ENCODE measurements around the gene ZSWIM8. TPM values are rescaled to one million over a fixed set of nuclear protein-coding genes. Genes with fewer than 3 reads are reported as not detected.

Gene ZSWIM8
- total and polyA plus RNA-seq, 5 experiments from 2014 or later = 12.3 to 79.9 (median 18.5) TPM

DNA sequence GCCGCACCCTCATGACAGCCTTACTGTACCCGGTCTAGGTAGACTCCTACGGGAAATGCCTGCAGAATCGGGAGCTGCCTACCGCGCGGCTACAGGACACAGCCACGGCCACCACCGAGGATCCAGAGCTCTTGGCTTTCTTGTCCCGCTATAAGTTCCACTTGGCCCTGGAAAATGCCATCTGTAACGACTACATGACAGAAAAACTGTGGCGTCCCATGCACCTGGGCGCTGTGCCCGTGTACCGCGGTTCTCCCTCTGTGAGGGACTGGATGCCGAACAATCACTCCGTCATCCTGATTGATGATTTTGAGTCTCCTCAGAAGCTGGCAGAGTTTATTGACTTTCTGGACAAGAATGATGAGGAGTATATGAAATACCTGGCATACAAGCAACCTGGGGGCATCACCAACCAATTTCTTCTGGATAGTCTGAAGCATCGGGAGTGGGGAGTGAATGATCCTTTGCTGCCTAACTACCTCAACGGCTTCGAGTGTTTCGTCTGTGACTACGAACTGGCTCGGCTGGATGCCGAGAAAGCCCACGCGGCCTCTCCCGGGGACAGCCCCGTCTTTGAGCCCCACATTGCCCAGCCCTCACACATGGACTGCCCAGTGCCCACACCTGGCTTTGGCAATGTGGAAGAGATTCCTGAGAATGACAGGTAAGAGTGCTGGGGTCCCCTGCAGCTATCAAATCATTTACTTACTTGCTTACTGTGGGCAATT is 12.1 kb upstream of the ZSWIM8 start:
- H3K4me1 Mint-ChIP-seq = peaks cover 34 to 66% (median 53%) of the 10 kb centered on the region in 4 donors
- peak; percentile 2 to 5 for ATAC-seq
- peak overlapping the region; percentile 84 to 97 (median 94) for H3K27ac Mint-ChIP-seq

DNA sequence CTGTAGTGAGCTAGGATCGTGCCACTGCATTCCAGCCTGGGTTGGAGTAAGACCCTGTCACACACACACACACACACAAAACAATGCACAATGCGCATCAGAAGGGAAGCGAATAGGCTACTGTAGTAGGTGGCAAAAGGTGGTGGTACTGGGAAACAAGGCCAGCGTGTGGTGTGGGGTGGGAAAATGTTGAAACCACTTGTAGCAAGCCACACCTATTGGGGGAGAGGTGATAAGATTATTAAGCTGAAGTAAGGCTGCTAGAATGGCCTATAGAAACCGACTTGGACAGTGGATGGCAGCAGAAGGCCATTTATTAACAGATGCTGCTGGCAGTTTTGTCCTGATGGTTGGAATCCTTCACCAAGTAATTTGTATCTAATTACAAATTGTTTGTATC is 10.8 kb upstream of the ZSWIM8 start:
- H3K27me3 Mint-ChIP-seq = no peaks in the 10 kb centered on the region
- peak overlapping the region; percentile 92 to 97 (median 96) for H3K4me3 Mint-ChIP-seq
- POLR2A ChIA-PET = interaction anchor here (1.7 to 6.9 kb wide), 3 partner anchors 10 to 100 kb away, joined by 5 to 169 read pairs (median 15); partner anchors contain the start of genes CAMK2G, CHCHD1 and ZSWIM8
- H3K27ac Mint-ChIP-seq = peak overlapping the region in 9 of 10 donors; percentile 10 to 90 (median 60)
- ATAC-seq (no peak), DNase-seq (peak in 1 of 10 donors; percentile 44)
- H3K36me3 Mint-ChIP-seq = peaks cover 0 to 65% (median 8%) of the 10 kb centered on the region in 3 donors
- no peaks in the 10 kb centered on the region for H3K9me3 Mint-ChIP-seq
- peaks cover 29 to 57% (median 44%) of the 10 kb centered on the region in 4 donors for H3K4me1 Mint-ChIP-seq

More for the DNA sequence above, 12.1 kb upstream of the ZSWIM8 start:
- H3K27me3 Mint-ChIP-seq = no peaks in the 10 kb centered on the region
- peak overlapping the region; percentile 92 to 97 (median 96) for H3K4me3 Mint-ChIP-seq
- peak in 2 of 10 donors; percentile 10 to 15 for DNase-seq
- no peaks in the 10 kb centered on the region for H3K9me3 Mint-ChIP-seq
- peaks cover 0 to 64% (median 9%) of the 10 kb centered on the region in 3 donors for H3K36me3 Mint-ChIP-seq
- POLR2A ChIA-PET = interaction anchor here (0.6 to 6.9 kb wide), 21 partner anchors 10 to 281 kb away, joined by 3 to 169 read pairs (median 5); partner anchors contain the start of genes CAMK2G, CHCHD1, NDST2 and SEC24C

DNA sequence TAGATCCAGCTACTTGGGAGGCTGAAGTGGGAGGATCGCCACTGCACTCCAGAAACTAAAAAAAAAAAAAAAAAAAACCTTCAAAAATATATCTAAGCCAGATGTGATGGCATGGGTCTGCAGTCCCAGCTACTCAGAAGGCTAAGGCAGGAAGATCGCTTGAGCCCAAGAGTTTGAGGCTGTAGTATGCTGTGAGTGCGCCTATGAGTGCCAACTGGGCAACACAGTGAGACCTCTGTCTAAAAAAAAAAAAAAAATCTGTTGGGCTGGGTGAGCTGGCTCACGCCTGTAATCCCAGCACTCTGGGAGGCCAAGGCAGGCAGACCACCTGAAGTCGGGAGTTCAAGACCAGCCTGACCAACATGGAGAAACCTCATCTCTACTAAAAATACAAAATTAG is 6.4 kb upstream of the ZSWIM8 start:
- no peaks in the 10 kb centered on the region for H3K9me3 Mint-ChIP-seq
- peaks cover 27 to 66% (median 60%) of the 10 kb centered on the region in 4 donors for H3K4me1 Mint-ChIP-seq
- peaks cover 0 to 49% (median 5%) of the 10 kb centered on the region in 3 donors for H3K36me3 Mint-ChIP-seq
- no peak overlapping the region for H3K4me3 Mint-ChIP-seq
- DNase-seq = no peak
- no peak for ATAC-seq
- H3K27ac Mint-ChIP-seq = peak overlapping the region in 2 of 10 donors; percentile 52 to 55
- no peaks in the 10 kb centered on the region for H3K27me3 Mint-ChIP-seq
- POLR2A ChIA-PET = interaction anchor here (0.6 to 4.6 kb wide), 4 partner anchors 30 to 263 kb away, joined by 3 to 18 read pairs (median 4); no protein-coding TSS in a partner anchor

DNA sequence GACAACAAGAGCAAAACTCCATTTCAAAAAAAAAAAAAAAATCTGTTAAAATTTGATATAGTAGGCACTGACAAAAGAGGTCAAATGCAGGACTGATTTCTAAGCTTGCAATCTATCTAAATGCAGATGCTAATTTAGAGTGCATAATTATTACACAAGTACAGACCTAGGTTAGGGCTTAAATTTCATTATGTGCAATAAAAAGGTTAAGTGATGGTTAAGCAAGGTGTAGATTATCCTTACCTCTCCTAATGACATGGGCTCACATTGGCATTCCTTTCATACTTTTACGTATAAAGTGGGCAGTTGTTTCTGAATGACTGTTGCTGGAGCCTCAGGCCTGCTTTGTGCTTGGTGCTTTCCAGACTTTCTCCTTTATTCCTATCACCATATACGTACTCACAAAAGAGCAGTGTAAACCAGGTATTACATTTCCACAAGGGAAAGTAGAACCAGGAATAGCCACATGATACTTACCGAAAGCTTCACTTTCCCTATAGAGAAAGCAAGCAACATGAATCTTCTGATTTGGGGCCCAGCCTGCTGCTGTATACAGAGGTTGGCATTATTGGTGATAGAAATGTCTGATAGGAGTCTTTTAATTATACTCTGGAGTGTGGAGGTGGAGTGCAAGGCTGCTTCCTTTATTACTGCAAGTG is 5.7 kb upstream of the ZSWIM8 start:
- Mint-ChIP-seq H3K36me3 (peaks cover 0 to 45% (median 5%) of the 10 kb centered on the region in 3 donors), H3K4me1 (peaks cover 23 to 62% (median 53%) of the 10 kb centered on the region in 4 donors), H3K9me3 (no peaks in the 10 kb centered on the region), H3K27me3 (no peaks in the 10 kb centered on the region), H3K4me3 (peak overlapping the region; percentile 36 to 99 (median 60)), H3K27ac (peak overlapping the region in 9 of 10 donors; percentile 22 to 80 (median 50))
- POLR2A ChIA-PET = interaction anchor here (0.7 to 9.7 kb wide), 4 partner anchors 8 to 67 kb away, joined by 4 to 169 read pairs (median 12); a partner anchor contains a TSS
- ATAC-seq (no peak), DNase-seq (no peak)

DNA sequence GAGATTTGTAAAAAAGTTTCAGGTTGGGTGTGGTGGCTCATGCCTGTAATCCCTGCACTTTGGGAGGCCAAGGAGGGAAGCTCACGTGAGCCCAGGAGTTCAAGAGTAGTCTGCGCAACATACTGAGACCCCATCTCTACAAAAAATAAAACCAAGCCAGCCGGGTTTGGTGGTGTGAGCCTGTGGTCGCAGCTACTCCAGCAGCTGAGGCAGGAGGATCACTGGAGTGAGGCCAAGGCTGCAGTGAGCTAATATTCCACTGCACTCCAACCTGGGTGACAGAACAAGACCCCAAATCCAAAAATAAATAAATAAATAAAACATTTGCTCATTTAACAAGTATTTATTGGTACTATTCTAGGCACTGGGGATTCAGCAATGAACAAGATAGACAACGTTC is 5.1 kb upstream of the ZSWIM8 start:
- POLR2A ChIA-PET = interaction anchor here (2.0 to 9.7 kb wide), 3 partner anchors 9 to 30 kb away, joined by 11 to 169 read pairs (median 18); a partner anchor contains a TSS

DNA sequence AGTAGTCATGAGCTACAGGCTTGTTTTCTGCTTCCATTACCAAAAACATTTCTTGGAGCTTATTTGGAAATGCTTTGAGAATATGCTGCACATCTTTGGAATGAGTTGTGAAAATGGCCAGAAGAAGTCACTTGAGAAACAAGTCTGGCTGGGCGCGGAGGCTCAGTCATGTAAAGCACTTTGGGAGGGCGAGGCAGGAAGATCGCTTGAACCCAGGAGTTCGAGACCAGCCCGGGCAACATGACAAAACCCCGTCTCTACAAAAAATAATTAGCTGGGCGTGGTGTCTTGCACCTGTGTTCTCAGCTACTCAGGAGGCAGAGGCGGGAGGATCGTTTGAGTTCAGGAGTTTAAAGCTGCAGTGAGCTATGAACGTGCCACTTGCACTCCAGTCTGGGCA is 4.4 kb upstream of the ZSWIM8 start:
- peak overlapping the region in 9 of 10 donors; percentile 65 to 100 (median 99) for H3K27ac Mint-ChIP-seq
- H3K4me3 Mint-ChIP-seq = peak overlapping the region; percentile 94 to 100 (median 100)
- H3K36me3 Mint-ChIP-seq = peaks cover 0 to 33% (median 5%) of the 10 kb centered on the region in 3 donors
- no peaks in the 10 kb centered on the region for H3K9me3 Mint-ChIP-seq
- H3K27me3 Mint-ChIP-seq = no peaks in the 10 kb centered on the region
- H3K4me1 Mint-ChIP-seq = peaks cover 24 to 58% (median 49%) of the 10 kb centered on the region in 4 donors
- POLR2A ChIA-PET = interaction anchor here (1.3 to 9.7 kb wide), 4 partner anchors 9 to 38 kb away, joined by 7 to 169 read pairs (median 14); a partner anchor contains a TSS
- ATAC-seq (no peak), DNase-seq (no peak)

More for the DNA sequence above, 5.1 kb upstream of the ZSWIM8 start:
- H3K4me3 Mint-ChIP-seq = peak overlapping the region; percentile 94 to 100 (median 100)
- H3K27me3 Mint-ChIP-seq = no peaks in the 10 kb centered on the region
- peak overlapping the region in 9 of 10 donors; percentile 46 to 100 (median 67) for H3K27ac Mint-ChIP-seq
- peaks cover 0 to 40% (median 5%) of the 10 kb centered on the region in 3 donors for H3K36me3 Mint-ChIP-seq
- ATAC-seq = no peak
- no peaks in the 10 kb centered on the region for H3K9me3 Mint-ChIP-seq
- no peak for DNase-seq
- peaks cover 24 to 62% (median 52%) of the 10 kb centered on the region in 4 donors for H3K4me1 Mint-ChIP-seq

DNA sequence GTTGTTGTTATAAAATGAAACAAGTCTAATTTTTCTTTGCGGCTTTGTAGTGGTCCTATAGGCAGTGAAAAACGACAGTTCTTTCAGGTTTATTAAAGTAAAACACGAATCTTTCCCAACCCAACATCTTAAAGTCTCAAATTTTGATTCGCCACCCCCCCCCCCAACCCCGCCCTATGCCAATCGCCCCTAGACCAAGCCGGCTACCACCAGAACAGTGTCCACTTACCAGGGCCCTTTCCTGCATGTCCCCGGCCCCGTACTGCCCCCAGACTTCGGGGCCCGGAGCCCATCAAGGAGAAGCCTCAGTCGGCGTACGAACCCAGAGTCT is 3.9 kb upstream of the ZSWIM8 start:
- H3K36me3 Mint-ChIP-seq = peaks cover 0 to 31% (median 5%) of the 10 kb centered on the region in 3 donors
- POLR2A ChIA-PET = interaction anchor here (0.7 to 9.7 kb wide), 10 partner anchors 9 to 685 kb away, joined by 3 to 169 read pairs (median 4); partner anchors contain the start of gene P4HA1
- H3K9me3 Mint-ChIP-seq = no peaks in the 10 kb centered on the region
- ATAC-seq (no peak), DNase-seq (no peak)
- no peaks in the 10 kb centered on the region for H3K27me3 Mint-ChIP-seq
- H3K4me3 Mint-ChIP-seq = peak overlapping the region; percentile 94 to 100 (median 100)
- peaks cover 29 to 63% (median 55%) of the 10 kb centered on the region in 4 donors for H3K4me1 Mint-ChIP-seq
- H3K27ac Mint-ChIP-seq = peak overlapping the region; percentile 98 to 100 (median 100)

DNA sequence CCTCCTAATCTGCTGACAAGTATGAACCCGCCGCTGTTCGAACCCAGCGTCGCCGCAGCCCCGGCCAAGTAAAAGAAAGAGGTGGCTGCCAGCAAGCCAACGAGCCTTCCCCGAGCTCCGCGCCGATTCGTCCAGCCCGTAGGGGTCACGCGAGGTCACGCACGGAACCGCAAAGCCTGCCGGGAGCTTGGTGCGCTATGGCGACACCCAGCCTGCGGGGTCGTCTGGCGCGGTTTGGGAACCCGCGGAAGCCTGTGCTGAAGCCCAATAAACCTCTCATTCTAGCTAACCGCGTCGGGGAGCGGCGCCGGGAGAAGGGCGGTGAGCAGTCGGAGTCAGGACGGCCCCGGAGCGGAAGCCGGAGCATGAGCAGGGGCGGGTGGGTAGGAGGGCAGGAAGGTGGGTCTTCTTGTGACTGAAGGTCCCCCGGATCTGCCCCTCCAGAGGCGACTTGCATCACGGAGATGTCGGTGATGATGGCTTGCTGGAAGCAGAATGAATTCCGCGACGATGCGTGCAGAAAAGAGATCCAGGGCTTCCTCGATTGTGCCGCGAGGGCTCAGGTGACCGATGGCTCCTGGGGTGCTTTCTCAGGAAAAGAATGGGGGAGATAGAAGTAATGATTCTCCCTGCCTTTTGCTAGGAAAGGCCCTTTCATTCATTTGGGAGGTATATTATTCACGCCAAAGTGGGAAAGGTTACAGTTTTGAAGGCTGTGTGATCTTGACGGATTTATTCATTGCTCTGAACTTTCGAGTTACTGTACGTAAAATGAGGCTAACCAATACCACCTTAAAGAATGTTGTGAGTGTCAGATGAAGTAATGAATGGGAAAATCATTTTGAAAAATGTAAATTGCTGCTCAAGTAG is 3.3 kb upstream of the ZSWIM8 start, which contains the start of gene CHCHD1:
Gene CHCHD1 (plus strand): TSS at position 170 of the 870 bp plus-strand sequence. CDS start 28 bp downstream, at position 198.
- no peaks in the 10 kb centered on the region for H3K27me3 Mint-ChIP-seq
- H3K27ac Mint-ChIP-seq = peak within 1 kb of the TSS; percentile 98 to 100 (median 100)
- POLR2A ChIA-PET = interaction anchor here (0.7 to 9.7 kb wide), 13 partner anchors 9 to 685 kb away, joined by 3 to 169 read pairs (median 5); partner anchors contain the start of gene P4HA1
- peak; percentile 81 to 93 (median 89) for DNase-seq
- peaks cover 0 to 26% (median 1%) of the 10 kb centered on the region in 3 donors for H3K36me3 Mint-ChIP-seq
- peaks cover 27 to 65% (median 56%) of the 10 kb centered on the region in 4 donors for H3K4me1 Mint-ChIP-seq
- H3K4me3 Mint-ChIP-seq = peak within 1 kb of the TSS; percentile 94 to 100 (median 100)
- H3K9me3 Mint-ChIP-seq = no peaks in the 10 kb centered on the region
- ATAC-seq = peak; percentile 68 to 70

DNA sequence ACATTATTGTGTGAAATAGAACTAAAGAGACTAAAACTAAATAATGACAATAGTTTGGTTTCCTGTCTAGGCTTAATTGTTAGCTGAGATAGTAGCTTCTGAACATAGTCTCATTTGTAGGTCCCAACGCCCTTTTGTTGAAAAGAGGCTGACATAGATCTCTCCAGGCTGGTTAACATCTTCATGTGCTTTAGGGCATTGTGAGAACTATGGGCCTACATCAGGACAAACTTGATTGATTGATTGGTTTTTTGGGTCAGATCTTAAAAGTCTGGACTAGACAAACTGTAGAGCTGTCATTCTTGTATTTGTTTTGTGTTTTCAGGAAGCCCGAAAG is 2.7 kb upstream of the ZSWIM8 start:
- DNase-seq (no peak), ATAC-seq (no peak)
- Mint-ChIP-seq H3K27ac (peak overlapping the region; percentile 98 to 100 (median 100)), H3K4me1 (peaks cover 27 to 66% (median 58%) of the 10 kb centered on the region in 4 donors), H3K4me3 (peak overlapping the region; percentile 94 to 100 (median 100)), H3K27me3 (no peaks in the 10 kb centered on the region), H3K36me3 (peaks cover 0 to 20% (median 1%) of the 10 kb centered on the region in 3 donors), H3K9me3 (no peaks in the 10 kb centered on the region)
- POLR2A ChIA-PET = interaction anchor here (0.6 to 9.7 kb wide), 6 partner anchors 11 to 217 kb away, joined by 3 to 169 read pairs (median 5); a partner anchor contains a TSS

DNA sequence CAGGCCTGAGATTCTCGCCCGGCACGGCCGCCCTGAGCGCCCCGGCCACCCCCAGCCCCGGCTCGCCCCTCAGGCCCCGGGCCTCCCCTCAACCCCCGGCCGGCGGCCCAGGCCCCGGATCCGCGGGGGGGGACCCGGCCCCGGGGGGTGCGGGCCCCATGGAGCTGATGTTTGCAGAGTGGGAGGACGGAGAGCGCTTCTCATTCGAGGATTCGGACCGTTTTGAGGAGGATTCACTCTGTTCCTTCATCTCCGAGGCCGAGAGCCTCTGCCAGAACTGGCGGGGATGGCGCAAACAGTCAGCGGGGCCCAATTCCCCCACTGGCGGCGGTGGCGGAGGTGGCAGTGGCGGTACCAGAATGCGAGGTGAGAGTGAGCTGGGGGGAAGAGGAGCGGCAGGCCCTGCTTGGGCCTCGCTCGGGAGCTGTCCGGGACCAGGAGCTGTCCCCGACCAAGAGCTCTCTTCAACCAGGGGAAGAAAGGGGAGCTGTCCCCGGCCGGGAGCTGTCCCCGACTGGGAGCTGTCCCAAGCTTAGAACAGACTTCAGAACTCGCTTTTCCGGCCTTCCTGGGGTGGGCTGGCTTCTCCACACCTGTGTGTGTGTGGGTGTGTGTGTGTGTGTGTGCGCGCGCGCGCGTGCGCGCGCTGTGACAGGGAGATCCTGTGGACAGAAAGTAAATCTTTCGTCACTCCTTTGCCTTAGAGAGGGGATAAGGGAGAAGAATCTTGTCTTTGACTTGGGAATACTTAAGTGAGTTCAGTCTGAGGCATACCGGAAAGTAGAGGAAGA is 510 bp downstream of the ZSWIM8 start:
- H3K36me3 Mint-ChIP-seq = peaks cover 0 to 18% (median 15%) of the 10 kb centered on the region in 3 donors

More for the DNA sequence above, 510 bp downstream of the ZSWIM8 start:
- Mint-ChIP-seq H3K27me3 (no peaks in the 10 kb centered on the region), H3K27ac (peak overlapping the region; percentile 94 to 99 (median 98)), H3K4me3 (peak overlapping the region; percentile 89 to 100 (median 98)), H3K9me3 (no peaks in the 10 kb centered on the region), H3K4me1 (peaks cover 25 to 62% (median 50%) of the 10 kb centered on the region in 4 donors)
- DNase-seq = peak; percentile 33 to 75 (median 50)
- POLR2A ChIA-PET = interaction anchor here (0.6 to 9.7 kb wide), 12 partner anchors 13 to 1326 kb away, joined by 3 to 169 read pairs (median 4); partner anchors contain the start of genes ADK, MRPS16, SAMD8 and SEC24C
- peak; percentile 8 to 15 for ATAC-seq

Data from naive thymus-derived CD8-positive, alpha-beta T cell (primary cell).